Fibroblast of lung (primary cell): ENCODE results near the gene SYT8.

Experiments
- EZH2 ChIP-seq: IDR thresholded peaks from 2 replicates; pipeline ENCODE4 v1.5.1; 2012; ENCODE audit warnings: low read length, control low read depth, mild to moderate bottlenecking; ENCODE audit errors: missing control alignments
- TF ChIP-seq, protein P1 (sequence below), 2 donors: IDR thresholded peaks in 1 of 2; conservative IDR thresholded peaks in 1 of 2; 1 replicate in 1 of 2; 2 replicates in 1 of 2; pipeline ENCODE4 v1.5.1; 2011 to 2012; ENCODE audit warnings: low read length in 2 of 2, control low read depth in 1 of 2, inconsistent platforms in 1 of 2, low read depth in 1 of 2, mild to moderate bottlenecking in 1 of 2

DNA sequence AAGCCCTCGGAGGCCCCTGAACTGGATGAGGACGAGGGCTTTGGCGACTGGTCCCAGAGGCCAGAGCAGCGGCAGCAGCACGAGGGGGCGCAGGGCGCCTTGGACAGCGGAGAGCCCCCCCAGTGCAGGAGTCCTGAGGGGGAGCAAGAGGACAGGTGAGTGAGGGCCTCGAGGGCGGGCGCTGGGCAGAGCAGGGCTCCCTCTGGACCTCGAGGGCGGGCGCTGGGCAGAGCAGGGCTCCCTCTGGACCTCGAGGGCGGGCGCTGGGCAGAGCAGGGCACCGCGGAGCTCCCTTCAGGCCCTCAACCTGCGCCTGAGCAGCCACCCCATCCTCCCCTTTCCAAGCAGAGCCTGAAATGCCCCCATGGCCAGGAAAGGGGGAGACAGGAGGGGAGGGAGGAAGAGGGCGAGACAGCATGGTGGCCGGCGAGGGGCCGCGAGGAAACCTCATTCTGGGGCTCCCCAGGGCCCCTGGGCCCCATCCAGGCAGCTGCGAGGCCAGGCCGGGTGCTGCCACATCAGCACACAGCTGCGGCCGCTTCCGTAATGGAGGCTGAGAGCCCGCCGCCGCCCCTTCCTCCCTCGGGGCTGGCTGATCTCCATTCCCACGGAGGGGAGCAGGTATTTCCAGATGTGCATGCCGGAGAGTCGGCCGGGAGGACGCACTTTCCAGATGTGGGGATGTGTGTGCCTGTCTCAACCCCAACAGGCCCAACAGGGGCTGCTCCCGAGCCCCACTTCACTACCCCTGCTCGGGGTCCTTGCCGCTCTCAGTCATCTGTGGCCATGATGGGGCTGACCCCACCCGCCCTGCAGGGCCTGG, 46.9 kb downstream of the SYT8 start:
- TF ChIP-seq, protein P1, sequence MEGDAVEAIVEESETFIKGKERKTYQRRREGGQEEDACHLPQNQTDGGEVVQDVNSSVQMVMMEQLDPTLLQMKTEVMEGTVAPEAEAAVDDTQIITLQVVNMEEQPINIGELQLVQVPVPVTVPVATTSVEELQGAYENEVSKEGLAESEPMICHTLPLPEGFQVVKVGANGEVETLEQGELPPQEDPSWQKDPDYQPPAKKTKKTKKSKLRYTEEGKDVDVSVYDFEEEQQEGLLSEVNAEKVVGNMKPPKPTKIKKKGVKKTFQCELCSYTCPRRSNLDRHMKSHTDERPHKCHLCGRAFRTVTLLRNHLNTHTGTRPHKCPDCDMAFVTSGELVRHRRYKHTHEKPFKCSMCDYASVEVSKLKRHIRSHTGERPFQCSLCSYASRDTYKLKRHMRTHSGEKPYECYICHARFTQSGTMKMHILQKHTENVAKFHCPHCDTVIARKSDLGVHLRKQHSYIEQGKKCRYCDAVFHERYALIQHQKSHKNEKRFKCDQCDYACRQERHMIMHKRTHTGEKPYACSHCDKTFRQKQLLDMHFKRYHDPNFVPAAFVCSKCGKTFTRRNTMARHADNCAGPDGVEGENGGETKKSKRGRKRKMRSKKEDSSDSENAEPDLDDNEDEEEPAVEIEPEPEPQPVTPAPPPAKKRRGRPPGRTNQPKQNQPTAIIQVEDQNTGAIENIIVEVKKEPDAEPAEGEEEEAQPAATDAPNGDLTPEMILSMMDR (conservative IDR thresholded peaks at IDR 0.05 in 1 of 2, IDR thresholded peaks at IDR 0.05 in 1 of 2; ENCODE audit: low read depth in 1 of 2, low read length in 2 of 2), result no peak
- TF ChIP-seq EZH2, result no peak
